ENCODE measurements around the gene CFP. TPM values are rescaled to one million over a fixed set of nuclear protein-coding genes. Genes with fewer than 3 reads are reported as not detected.

Gene CFP
- total RNA-seq, 1 experiment from 2014 or later = 0.24 TPM

DNA sequence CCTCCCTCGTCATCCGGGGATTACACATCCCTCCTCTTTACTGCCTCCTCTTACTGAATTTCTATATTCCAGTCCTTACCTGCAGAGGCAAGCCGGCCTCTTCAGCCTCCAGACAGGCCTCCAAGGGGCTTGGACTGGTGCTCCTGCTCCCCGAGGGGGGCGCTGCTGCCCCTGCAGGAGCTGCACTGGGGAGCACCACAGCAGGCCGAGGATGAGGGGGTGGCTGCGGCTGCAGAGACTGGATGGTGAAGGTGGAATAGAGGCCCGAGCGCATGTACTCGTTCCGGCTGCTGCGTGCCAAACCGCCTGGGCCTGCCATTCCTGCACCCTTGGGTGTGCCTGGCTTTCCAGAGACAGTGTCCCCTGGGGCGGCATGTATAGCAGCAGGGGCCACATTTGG is 9.1 kb upstream of the CFP start:
- DNase-seq (ENCODE audit: low read depth) = no peak

DNA sequence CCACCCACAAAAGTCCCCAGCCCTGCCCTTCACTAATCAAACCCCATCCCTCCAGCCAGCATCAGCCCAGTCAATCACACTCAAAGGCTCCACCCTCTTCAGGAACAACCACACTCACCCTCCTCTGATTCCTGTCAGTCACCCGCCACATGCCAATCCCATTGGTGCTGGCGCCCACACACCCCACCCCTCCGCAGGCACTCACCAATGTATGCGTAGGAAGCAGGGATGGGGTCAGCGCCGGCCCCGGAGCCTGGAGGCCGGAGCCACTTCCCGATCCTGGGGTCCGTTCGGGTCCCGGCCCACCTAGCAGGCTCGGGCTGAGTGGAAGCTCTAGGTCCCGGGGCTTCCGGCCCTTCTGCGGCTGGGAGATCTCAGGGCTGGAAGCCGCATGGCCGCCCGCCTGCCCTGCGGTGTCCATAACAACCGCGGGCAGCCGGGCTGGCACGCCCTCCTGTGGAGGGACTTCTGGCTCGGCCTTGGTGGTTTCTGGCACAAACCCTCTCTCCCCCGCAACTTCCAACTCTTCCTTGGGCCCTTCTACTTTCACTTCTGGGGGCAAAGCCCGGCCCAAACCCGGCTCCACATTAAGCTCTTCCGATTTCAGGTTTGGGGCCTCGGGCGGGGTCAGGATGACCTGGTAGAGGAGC is 7.9 kb upstream of the CFP start:
- no peak for DNase-seq (ENCODE audit: low read depth)

DNA sequence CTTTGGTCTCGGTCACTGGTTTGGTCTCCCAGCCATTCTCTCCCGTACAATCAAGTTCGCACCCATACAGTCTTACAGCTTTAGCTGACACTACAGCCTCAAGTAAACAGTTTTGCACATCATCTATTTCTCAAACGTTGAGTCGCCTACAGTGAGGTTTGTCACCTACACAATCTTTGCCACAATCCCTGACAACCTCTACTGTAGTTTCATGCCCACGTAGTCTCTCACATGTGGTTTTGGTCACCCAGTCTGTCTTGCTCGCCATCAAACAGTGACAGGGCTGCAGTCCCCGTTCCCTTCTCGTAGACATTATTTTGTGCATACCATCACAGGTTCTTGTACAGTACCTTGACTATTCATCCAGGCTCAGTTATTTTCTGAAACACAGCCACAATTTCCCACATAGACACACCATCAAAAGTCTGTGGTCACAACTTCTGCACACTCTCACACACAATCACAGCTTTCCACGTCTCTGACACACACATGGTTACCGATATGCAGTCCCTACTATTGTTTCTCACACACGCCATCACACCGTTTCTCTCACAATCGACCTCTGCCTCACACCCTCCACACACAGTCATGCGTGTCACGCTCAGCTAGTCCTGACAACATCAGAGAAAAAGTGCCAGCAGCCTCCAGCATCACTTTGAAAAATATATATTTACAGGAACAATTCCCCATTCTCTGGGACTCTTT is 5.3 kb upstream of the CFP start:
- DNase-seq (ENCODE audit: low read depth) = no peak

DNA sequence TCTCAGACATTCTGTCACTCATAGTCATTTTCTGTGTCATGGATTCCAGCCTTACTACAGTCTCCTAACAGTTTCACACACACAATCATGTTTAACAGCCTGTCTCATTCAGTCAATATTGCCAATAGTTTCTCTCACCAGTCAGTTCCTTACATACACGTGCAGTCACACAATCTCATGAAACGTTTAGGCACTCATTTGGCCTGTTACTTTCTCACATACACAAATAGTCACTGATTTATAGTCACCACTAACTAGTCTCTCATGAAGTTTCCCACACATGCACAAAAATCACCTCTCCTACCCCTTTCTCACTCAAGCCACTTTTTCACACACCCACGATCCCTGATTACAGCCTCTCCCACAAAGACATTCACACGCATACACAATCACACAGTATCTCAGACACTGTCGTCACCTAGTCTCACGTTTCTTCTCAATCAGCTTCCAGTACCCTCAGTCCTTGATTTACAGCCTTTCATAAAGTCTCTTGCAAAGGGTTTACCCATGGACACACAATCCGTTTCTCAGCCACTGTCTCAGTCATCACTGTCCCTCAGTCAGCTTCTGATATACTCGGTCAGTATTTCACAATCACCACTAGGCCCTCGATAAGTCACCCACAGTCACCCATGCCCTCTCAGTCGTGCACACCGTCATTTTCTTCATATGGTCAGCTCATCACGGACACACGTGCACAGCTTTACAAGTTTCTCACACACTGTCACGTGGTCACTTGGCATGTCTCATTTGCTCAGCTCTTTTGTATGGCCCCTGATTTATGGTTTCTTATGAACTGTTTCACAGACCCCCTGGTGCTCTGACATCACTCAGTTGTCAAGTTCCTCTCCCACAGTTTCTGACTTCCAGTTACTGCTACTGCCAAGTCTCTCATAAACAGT is 4.2 kb upstream of the CFP start:
- no peak for DNase-seq (ENCODE audit: low read depth)

DNA sequence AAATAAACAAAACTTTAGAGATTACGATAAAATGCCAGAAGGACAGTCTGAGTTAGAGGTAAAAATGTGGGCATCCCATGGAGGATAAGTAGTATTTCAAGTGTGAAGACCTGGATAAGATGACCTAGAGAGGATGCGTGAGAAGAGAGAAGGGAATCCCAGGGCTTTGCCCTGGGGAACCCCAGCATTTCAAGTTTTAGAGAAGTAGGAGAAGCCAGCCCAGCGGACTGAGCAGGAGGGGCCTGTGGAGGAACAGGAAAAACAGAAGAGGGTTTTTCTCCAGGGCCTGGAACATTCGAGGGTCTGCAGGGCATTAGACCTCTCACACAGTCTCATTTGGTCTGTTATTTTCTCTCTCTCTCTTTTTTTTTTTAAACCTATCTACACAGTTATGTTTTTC is 2.9 kb upstream of the CFP start:
- no peak for DNase-seq (ENCODE audit: low read depth)

DNA sequence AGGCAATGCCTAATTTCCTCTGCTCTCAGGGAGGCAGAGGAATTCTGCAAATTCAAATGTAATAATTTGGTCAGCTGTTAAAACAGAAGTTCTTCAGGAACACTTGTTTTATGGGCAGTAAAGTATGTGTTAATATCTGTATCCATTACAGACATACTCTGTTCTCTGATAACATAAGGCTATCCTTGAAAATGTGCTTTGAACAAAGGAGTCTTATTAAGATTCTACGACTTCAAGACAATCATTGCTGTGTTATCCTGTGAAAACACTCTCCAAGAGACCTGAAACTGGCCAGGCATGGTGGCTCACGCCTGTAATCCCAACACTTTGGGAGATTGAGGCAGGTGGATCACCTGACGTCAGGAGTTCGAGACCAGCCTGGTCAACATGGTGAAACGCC is 1.9 kb upstream of the CFP start:
- DNase-seq (ENCODE audit: low read depth) = no peak

DNA sequence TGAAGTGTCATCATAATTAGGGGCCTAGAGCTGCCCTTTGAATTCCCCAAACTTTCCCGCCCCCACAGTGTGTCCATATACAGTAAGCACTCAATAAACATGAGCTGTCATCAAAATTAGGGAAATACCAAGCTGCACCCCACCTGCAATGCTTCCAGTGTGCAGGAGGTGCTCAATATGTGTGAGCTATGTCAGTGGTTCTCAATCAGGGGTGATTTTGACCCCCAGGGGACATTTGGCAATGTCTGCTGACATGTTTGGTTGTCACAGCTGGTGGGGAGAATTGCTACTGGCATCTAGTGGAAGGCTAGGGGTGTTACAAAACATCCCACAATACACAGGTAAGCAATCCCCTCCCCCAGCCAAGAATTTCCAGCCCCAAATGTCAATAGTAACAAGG is 748 bp downstream of the CFP start:
- no peak for DNase-seq (ENCODE audit: low read depth)

DNA sequence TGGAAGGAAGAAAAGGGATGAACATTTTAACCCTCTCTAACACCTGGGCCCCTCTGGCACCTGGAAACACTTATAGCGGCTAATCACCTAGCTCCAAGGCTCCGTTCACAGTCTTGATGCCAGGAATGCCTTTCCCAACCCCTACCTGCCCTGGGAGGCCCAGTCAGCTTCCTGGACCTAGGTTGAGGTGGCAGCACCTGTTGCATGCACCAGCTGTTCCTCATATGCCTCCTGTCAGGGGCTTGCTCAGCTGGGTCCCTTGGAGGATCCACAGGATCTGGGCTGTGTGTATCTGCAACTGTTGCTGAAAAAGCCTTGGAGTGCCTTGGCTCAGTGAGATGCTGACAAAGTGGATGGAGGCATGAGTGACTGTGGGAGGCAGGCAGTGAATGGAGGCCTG is 4.4 kb downstream of the CFP start:
- DNase-seq (ENCODE audit: low read depth) = no peak

DNA sequence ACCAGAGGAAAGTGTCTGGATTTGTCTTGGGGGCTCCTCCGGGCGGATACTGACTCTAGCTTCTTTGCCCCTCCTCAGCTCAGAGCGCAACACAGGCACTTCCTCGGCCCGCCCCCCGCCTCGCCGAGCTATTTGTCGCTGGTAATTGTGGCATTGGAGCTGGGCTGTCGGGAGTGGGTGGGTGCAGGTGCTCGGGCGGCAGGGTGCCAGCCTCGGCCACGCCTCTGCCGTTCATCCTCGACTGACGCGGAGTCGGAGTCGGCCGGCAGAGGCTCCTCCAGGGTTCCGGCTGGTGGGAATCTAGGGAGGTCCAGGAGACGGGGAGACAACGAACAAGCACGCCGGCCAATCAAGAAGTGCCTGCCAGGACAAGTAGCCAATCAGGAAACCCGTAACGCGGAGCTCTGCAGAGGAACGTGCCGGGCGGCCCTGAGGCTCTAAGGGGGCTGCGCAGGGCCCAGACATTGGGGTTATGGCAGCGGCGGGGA is 6.1 kb downstream of the CFP start:
- peak; percentile 57 for DNase-seq (ENCODE audit: low read depth)

DNA sequence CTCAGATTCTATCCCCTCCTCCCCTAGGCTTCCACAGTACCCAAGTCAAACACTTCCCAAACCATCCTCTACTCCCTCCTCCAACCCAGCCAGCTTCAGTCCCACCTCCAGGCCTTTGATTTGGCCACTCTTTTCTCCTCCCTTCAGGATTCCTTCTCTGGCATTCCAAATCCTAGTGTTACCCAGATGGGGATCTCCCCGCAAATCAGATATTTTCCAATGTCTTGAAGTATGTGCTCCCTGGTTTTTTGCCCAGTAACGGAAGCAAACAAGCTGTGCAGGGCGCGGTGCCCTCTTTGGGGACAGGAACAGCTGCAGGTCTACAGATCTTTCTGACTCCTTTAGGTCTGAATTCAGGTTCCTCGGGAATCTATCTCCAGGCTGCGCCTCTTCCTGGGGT is 7.9 kb downstream of the CFP start:
- no peak for DNase-seq (ENCODE audit: low read depth)

DNA sequence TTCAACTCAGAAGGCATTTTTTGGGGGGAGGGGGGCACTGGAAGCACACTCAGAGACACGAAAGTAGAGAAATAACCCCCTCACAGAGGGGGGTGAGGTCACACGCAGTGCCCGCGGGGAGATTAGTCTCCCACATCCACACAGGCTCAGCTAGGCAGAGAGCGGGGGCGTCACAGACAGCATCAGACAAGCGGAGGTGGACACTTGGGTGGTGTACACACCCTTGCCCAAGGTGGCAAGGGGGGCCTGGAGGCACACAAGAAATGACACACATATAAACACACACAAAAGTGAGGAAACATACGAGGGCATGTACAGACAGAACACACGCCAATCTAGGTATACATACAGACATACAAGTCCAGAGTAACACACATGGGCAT is 9.4 kb downstream of the CFP start:
- DNase-seq (ENCODE audit: low read depth) = no peak

DNA sequence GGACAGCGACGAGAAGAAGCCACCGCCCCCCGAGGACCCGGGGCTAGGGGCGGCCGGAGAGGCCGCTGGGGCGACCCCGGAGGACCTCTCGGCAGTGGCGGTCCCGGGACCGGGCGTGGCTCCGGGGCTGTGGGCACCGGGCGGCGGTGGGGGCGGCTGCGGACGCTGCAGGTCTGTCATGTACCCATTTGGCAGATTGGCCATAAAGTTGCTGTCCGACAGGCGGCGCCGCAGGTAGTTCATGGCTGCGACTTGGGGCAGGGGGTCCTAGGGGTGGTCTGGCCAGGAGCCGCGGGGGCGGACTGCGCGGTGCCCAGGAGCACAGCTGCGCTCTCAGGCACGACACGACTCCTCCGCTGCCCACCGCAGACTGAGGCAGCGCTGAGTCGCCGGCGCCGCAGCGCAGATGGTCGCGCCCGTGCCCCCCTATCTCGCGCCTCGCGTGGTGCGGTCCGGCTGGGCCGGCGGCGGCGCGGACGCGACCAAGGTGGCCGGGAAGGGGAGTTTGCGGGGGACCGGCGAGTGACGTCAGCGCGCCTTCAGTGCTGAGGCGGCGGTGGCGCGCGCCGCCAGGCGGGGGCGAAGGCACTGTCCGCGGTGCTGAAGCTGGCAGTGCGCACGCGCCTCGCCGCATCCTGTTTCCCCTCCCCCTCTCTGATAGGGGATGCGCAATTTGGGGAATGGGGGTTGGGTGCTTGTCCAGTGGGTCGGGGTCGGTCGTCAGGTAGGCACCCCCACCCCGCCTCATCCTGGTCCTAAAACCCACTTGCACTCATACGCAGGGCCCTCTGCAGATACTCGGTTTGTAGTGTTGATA is 10.0 kb downstream of the CFP start, which contains the start of gene SYN1:
TSS of gene SYN1 (minus strand) at position 372 of the 817 bp plus-strand sequence. CDS start at position 243, 129 bp downstream.
- DNase-seq (ENCODE audit: low read depth) = no peak

DNA sequence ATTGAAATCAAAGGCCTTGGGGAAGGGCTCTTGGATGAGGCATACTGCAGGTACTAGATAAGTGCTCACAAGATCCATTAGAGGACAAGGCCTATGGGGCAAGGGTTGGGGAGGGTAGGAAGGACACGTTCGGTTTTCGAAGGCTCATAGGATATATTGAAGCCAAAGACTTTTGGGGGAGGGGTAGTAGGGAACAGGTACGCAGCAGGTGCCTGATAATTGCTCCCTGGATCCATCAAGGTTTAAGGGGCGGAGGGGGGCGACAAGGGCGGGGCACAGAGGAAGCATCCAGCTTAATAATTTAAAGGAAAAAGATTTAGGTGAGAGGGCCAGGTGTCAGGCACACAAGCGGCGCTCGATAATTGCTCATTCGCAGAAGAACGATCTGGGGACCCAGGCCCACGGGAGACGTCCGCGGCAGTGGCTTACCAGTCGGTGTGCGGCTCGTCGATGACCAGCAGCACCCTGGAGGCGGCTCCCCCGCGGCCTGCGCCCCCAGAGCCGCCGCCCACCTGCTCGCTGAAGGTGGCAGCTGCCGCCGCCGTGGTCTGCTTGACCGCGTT is 10.7 kb downstream of the CFP start:
- DNase-seq (ENCODE audit: low read depth) = no peak

DNA sequence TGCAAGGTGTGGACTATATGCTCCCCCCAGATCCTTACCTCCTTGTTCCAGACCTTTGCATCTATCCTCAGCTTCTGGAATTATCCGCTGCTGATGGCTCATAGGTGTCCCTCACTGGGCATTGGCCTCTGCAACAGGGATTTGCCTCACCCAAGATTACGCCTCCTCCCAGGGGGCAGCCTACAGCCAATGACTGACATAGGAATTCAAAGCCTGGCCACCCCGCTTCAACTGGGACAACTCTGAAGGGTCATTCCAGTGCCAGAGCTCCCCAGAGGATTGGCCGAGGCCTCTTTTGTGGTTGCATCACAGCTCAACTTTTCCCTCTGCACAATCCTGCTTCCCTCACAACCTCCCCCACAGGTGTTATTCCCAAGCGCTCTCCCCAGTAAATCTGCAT is 15.1 kb downstream of the CFP start:
- DNase-seq (ENCODE audit: low read depth) = no peak

DNA sequence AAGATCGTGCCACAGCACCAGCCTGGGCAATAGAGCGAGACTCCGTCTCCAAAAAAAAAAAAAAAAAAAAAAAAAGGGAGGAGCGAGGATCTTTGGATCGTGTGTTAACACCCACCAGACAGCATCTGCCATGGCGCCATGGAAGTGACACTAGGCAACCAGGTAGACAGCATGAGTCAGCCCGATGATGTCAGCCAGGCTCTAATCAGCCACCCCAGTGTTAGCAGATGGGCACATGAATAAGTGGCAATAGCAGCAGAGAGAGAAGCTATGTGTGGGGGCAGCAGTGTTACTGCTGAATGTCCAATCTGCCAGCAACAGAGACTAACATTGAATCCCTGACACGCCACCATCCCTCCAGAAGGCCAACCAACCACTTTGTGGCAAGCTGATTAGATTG is 16.6 kb downstream of the CFP start:
- DNase-seq (ENCODE audit: low read depth) = no peak

DNA sequence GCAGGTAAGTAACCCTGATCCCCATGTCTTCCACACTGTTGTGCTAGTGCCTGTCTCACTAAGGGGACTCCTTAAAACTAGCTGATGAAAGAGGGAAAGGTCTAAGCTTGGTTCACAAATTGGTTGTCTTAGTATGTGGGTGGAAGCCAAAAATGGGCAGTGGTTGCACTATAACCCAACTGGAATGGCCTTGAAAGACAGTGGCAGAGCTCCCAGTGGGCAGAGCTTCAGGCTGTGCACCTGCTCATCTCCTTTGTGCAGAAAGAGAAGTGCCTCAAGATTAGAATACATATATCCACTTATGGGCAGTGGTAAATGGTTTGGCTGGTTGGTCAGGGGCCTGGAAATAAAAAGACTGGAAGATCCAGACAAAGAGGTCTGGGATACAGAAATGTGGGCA is 17.3 kb downstream of the CFP start:
- no peak for DNase-seq (ENCODE audit: low read depth)

DNA sequence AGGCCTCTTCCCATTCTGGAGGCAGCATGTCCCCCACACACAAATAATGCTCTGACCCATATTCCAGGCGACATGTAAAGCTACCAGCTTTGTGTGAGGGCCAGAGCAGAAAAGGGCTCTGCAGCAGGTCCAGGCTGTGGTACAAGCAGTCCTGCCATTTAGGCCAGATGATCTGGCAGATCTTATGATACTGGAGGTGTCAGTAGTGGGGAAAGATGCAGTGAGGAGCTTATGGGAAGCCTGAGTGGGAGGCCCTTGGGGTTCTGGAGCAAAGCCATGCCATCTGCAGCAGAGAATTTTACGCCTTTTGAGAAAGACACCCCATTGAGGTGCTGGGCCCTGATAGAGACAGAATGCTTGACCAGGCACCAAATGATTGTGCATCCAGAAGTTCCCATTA is 17.8 kb downstream of the CFP start:
- no peak for DNase-seq (ENCODE audit: low read depth)

DNA sequence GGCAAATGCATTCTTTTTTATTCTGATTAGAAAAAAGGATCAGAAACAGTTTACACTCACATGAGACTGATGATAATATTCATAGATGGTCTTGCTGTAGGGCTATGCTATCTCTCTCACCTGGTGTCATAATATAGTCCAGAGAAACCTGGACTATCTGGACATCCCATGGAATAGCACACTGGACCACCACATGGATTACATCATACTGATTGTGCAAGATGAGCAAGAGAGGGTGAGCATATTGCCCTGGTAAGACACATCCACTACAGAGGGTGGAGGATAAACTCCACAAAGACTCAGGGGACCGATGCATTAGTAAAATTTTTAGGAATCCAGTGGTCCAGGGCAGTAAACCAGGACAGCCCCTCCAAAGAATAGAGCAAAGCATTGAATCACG is 18.2 kb downstream of the CFP start:
- no peak for DNase-seq (ENCODE audit: low read depth)

DNA sequence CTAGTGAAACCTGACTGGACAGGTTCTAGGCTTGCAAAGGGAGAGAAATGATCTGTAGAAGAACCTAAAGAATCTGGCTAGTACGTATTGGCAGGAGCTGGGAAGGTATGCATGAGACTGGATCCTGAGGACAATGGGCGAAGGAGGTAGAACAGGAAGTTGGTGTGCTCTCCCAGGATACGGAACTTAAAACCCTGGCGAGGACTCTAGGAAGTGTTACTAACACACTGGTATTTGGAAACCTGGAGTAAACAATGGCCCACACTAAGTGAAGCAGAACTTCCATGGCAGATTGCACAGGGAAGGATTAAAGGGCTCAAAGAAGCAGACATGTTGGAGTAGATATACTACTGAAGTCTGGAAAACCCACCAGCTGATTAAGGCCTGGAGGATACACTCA is 19.2 kb downstream of the CFP start:
- DNase-seq (ENCODE audit: low read depth) = no peak

DNA sequence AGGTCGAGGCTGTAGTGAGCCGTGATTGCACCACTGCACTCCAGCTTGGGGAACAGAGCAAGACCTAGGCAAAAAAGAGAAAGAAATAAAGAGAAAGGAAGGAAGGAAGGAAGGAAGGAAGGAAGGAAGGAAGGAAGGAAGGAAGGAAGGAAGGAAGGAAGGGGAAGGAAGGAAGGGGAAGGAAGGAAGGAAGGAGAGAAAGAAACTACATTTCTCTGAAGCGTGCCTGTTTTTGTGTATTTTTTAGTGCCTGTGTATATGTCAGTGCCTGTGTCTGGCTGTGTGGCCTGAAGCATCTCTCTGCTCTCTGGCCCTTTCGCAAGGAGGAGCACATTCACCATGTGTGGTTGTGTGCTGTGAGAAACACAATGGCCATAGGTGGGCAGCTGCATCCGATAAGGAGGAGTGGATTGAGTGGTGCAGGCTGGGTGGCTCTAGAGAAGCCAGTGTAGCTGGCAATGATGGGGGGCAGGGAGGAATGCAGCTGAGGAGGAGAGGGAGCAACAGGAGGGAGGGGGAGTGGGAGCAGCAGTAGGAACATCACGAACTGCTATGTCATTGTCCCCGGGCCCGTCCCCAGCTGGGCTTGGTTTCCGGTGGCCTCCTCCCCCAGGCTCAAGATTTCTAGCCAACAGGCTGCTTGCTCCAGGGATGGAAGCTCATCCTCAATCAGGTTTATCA is 21.5 kb downstream of the CFP start:
- DNase-seq (ENCODE audit: low read depth) = no peak
